HG02678 (cell line): Measurements from ENCODE around the gene CA7.

Source experiments
- ATAC-seq: cut with Tn5 transposase; IDR thresholded peaks from one replicate; pipeline ENCODE4 v1.9.1; 2021; ENCODE audit warnings: mild to moderate bottlenecking, moderate library complexity; ENCODE audit not compliant: unreplicated experiment

CA7 gene

GRCh38 chr16:66872943-66873684 lies 28.9 kb downstream of the CA7 start:
- peak; percentile 87 for ATAC-seq

GRCh38 chr16:66873685-66874055 lies 29.5 kb downstream of the CA7 start:
- no peak for ATAC-seq

- no peak for ATAC-seq
These were observed 30.0 kb downstream of the CA7 start for GRCh38 chr16:66874079-66874775.

- no peak for ATAC-seq
These were observed 33.9 kb downstream of the CA7 start for GRCh38 chr16:66878067-66878466.

- ATAC-seq, result peak; percentile 96
These were observed 36.2 kb downstream of the CA7 start, which contains the start of gene PDP2 for GRCh38 chr16:66880288-66881013. Gene PDP2, plus strand, starts transcription at chr16:66880515. Its CDS starts 3,770 bp downstream, at chr16:66884285.

DNA sequence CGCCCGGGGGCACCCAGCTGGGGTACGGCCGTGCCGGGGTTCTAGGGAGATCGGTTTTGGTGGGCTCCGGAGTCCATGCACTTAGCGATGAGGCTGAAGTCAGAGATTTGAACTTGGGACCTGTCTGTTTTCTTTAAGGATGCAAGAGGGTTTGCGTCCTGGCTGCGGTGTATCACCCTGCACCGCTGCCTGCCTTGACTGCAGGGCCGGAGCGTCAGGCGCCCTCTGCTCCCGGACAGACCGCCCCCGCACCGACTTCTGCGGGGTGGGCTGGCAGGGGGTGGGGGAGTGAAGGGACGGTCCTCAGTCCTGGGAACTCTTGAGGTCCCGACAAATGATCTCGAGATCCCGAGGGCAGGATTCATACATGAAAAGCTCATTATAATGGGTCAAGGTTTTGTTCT lies 36.8 kb downstream of the CA7 start:
- ATAC-seq, result peak; percentile 3

- ATAC-seq, result no peak
These were observed 37.3 kb downstream of the CA7 start for GRCh38 chr16:66881560-66881959.

GRCh38 chr16:66881964-66882508 lies 37.8 kb downstream of the CA7 start:
- ATAC-seq, result no peak

GRCh38 chr16:66882702-66883101 lies 38.5 kb downstream of the CA7 start:
- no peak for ATAC-seq

DNA sequence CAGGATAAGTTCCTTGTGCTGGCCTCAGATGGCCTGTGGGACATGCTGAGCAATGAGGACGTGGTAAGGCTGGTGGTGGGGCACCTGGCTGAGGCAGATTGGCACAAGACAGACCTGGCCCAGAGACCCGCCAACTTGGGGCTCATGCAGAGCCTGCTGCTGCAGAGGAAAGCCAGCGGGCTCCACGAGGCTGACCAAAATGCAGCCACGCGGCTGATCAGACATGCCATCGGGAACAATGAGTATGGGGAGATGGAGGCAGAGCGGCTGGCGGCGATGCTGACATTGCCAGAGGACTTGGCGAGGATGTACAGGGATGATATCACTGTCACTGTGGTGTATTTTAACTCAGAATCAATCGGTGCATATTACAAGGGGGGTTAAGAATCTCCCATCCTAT lies 41.3 kb downstream of the CA7 start:
- ATAC-seq, result no peak

GRCh38 chr16:66886321-66886720 lies 42.1 kb downstream of the CA7 start:
- no peak for ATAC-seq

DNA sequence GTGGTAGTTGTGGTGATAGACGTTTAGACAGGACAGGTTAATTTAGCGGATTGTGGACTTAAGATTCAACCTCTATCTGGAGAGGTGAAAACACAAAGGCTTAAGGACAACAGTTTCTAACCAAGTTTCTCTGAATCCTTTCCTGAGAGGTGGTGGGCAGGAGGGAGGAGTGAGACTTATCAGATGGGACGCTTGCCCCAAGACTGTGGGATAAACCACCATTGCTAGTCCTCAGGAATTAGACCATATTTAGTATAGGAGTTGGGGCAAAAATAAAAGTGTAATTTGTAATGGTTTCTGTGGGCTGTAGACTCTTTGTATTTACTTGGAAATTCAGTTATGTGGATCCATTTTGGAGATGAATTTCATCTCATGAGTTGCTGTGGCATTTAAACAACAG lies 42.7 kb downstream of the CA7 start:
- no peak for ATAC-seq

DNA sequence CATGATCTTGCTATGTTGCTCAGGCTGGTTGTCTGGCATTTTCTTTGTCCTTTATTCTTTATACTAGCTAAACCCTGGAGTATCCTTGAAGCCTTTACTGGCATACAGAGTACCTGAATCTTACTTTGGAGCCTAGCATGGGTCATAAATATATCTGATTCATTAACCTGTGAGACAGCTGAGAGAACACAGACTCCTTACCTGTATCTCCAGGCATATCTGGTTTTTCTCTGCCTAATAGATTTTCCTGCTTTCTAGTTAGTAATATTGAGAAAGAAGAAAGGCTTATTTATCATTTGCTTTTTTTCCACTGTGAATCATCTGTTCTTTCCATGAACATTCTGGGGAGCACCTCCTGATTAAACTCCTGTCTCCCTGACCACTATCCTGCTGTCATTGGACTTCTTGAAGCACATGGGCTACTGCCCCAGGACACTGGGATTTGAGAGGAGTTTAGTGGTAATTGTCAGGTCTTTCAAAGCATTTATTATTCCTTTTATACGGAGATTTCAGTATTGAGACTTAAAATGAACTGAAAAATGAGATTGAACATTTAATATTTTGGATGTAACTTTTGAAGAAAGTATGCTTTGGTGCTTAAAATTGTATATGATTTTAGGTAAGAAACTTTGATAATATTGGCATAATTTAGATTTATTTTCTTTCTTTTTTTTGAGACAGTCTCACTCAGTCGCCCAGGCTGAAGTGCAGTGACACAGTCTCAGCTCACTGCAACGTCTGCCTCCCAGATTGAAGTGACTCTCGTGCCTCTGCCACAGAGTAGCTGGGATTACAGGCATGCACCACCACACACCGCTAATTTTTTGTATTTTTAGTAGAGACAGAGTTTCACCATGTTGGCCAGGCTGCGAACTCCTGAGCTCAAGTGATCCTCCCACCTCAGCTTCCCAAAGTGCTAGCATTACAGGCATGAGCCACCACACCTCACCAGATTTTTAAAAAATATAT lies 44.7 kb downstream of the CA7 start:
- ATAC-seq, result no peak

GRCh38 chr16:66889622-66890021 lies 45.4 kb downstream of the CA7 start:
- no peak for ATAC-seq

DNA sequence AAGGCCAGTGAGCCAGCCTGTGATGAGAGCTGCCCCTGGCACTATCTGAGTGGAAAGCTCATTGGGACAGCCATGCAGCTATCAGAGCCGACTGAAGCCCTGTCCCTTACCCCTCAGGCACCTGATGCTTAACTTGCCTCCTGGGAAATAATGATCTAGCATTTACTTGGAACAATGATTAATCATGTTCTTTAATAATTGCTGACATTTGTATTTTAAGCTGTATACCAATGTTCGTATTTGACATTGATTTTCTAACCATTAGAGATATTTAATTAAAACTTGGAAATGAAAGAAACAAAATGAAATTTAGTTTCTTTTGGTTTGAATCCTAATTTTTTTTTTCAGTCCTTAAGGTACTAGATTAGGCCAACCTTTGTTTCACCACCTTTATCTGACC lies 46.6 kb downstream of the CA7 start:
- no peak for ATAC-seq

DNA sequence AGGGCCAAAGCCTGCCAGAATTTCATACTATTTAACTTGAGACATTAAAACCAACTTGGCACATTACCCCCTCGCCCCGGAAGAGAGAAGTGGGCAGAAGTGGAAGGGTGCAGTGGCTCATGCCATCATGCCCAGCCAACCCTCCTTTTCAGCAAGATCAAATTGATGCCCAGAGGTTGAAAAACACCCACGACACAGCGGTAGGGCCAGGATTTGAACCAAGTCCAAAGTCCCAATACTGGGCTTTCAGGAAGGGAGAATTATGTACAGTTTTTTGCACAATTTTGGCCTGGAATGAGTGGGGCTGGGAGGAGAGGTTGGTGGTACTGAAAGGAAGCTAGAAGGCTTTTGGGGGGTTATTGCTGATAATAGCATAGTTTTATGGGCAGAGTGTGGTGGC lies 47.1 kb downstream of the CA7 start:
- no peak for ATAC-seq

DNA sequence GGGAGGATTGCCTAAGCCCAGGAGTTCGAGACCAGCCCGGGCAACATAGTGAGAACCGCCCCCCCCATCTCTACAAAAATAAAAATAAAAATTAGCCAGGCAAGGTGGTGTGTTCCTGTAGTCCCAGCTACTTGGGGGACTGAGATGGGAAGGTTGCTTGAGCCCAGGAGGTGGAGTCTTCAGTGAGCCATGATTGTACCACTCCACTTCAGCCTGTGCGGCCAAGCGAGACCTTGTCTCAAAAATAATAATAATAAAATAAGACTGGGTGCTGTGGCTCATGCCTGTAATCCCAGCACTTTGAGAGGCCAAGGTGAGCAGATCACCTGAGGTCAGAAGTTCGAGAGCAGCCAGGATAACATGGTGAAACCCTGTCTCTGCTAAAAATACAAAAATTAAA lies 47.6 kb downstream of the CA7 start:
- no peak for ATAC-seq

- ATAC-seq, result no peak
These were observed 49.8 kb downstream of the CA7 start for GRCh38 chr16:66894055-66894454.

GRCh38 chr16:66894948-66895688 lies 50.9 kb downstream of the CA7 start:
- ATAC-seq, result no peak

DNA sequence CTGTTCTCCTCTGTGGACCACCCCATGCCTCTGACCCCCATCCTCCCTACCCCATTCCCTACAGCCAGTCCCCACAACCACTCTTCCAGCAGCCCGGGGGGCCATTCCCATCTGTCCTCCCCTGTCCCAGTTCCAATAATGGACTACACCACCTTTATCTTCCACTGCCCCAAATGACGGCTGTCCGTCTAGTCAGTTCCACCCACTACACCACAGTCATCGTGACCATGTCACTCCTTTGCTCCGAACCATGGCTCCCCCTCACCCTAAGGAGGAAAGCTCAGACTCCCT lies 51.4 kb downstream of the CA7 start:
- ATAC-seq, result no peak
